ENCODE results near the gene RALGPS1. TPM values are rescaled to one million over a fixed set of nuclear protein-coding genes. Genes with fewer than 3 reads are reported as not detected.
A peak's percentile ranks its signal among the peaks of the same experiment; 100 is the strongest.

Gene RALGPS1
- total RNA-seq, 5 donors from 2014 or later (not counting 1 experiment from before 2014, with no cell fraction given) = 7.3 to 13.9 (median 9.4) TPM

GRCh38 chr9:127117801-127118200 lies 203.2 kb downstream of the RALGPS1 start:
- Histone ChIP-seq H3K4me1 (ENCODE audit: control insufficient read depth in 1 of 2, extremely low read depth in 1 of 2, insufficient read depth in 2 of 2, low read length in 2 of 2) (peaks cover 3 to 24% of the 10 kb centered on the region in 2 experiments), H3K4me3 (ENCODE audit: control insufficient read depth in 1 of 2, extremely low read depth in 1 of 2, low read length in 1 of 2) (no peak overlapping the region), H3K36me3 (ENCODE audit: control insufficient read depth in 2 of 2, extremely low read depth in 1 of 2, insufficient read depth in 1 of 2, low read length in 1 of 2) (no peaks in the 10 kb centered on the region), H3K9me3 (no peaks in the 10 kb centered on the region), H3K27ac (ENCODE audit: low read length) (no peak overlapping the region), H3K27me3 (replicated peaks in 1 of 2; ENCODE audit: control insufficient read depth in 2 of 2, extremely low read depth in 1 of 2, insufficient read depth in 2 of 2, low read length in 1 of 2) (peaks cover 4 to 27% of the 10 kb centered on the region in 2 experiments)
- peaks cover 17 to 24% (median 21%) of the 10 kb centered on the region in 3 donors for H3K4me1 Mint-ChIP-seq
- ChIA-PET POLR2A (no interaction called here), CTCF (no interaction called here)
- H3K27me3 Mint-ChIP-seq = peaks cover 18 to 25% of the 10 kb centered on the region in 2 donors
- ATAC-seq (replicated peaks in 1 of 4) (no peak), DNase-seq (no peak)
- no peak overlapping the region for H3K4me3 Mint-ChIP-seq
- H3K27ac Mint-ChIP-seq = no peak overlapping the region
- H3K36me3 Mint-ChIP-seq = no peaks in the 10 kb centered on the region
- no peaks in the 10 kb centered on the region for H3K9me3 Mint-ChIP-seq
- WGBS (ENCODE audit: insufficient coverage) = no CpG with 5 or more reads among the region's 4 CpGs

- no peaks in the 10 kb centered on the region for H3K9me3 ChIP-seq
- H3K27me3 Mint-ChIP-seq = peaks cover 18 to 33% of the 10 kb centered on the region in 2 donors
- CTCF ChIA-PET = no interaction called here
- H3K27me3 ChIP-seq (replicated peaks in 1 of 2; ENCODE audit: control insufficient read depth in 2 of 2, extremely low read depth in 1 of 2, insufficient read depth in 2 of 2, low read length in 1 of 2) = peaks cover 4 to 35% of the 10 kb centered on the region in 2 experiments
- peaks cover 3 to 26% of the 10 kb centered on the region in 2 experiments for H3K4me1 ChIP-seq (ENCODE audit: control insufficient read depth in 1 of 2, extremely low read depth in 1 of 2, insufficient read depth in 2 of 2, low read length in 2 of 2)
- H3K4me1 Mint-ChIP-seq = peaks cover 17 to 24% (median 24%) of the 10 kb centered on the region in 3 donors
- H3K27ac Mint-ChIP-seq = no peak overlapping the region
- WGBS (ENCODE audit: insufficient coverage) = 80% methylated on average over 4 of the region's 8 CpGs
- POLR2A ChIA-PET = no interaction called here
- ATAC-seq (replicated peaks in 1 of 4) (no peak), DNase-seq (no peak)
- no peak overlapping the region for H3K4me3 Mint-ChIP-seq
- H3K9me3 Mint-ChIP-seq = no peaks in the 10 kb centered on the region
- no peaks in the 10 kb centered on the region for H3K36me3 Mint-ChIP-seq
- H3K4me3 ChIP-seq (ENCODE audit: control insufficient read depth in 1 of 2, extremely low read depth in 1 of 2, low read length in 1 of 2) = no peak overlapping the region
- no peaks in the 10 kb centered on the region for H3K36me3 ChIP-seq (ENCODE audit: control insufficient read depth in 2 of 2, extremely low read depth in 1 of 2, insufficient read depth in 1 of 2, low read length in 1 of 2)
- no peak overlapping the region for H3K27ac ChIP-seq (ENCODE audit: low read length)
Observed at GRCh38 chr9:127118597-127119319, 204.2 kb downstream of the RALGPS1 start.

DNA sequence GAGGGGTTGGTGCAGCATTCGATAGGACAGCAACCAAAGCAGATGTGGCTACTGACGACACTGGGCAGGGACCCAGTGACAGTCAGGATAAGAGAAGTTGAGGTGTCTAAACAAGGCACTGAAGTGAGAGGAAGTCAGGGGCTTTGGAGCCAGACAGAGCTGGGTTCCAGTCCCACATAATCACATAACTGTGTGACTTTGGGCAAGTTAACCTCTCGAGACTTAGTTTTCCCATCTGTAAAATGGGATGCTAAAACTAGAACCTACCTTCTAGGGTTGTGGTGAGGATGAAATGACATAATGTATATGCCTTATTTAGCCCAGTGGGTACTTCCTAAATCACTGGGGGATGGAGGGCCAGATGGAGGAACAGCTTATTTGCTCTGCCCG lies 204.7 kb downstream of the RALGPS1 start:
- CTCF ChIA-PET = interaction anchor here in 1 of 2 donors (0.5 to 0.6 kb wide), 2 partner anchors 155 to 1413 kb away, joined by 3 to 4 read pairs; no protein-coding TSS in a partner anchor
- Mint-ChIP-seq H3K36me3 (no peaks in the 10 kb centered on the region), H3K27me3 (peaks cover 18 to 33% of the 10 kb centered on the region in 2 donors), H3K4me3 (no peak overlapping the region), H3K27ac (no peak overlapping the region), H3K4me1 (peaks cover 17 to 24% (median 24%) of the 10 kb centered on the region in 3 donors), H3K9me3 (no peaks in the 10 kb centered on the region)
- Histone ChIP-seq H3K27me3 (replicated peaks in 1 of 2; ENCODE audit: control insufficient read depth in 2 of 2, extremely low read depth in 1 of 2, insufficient read depth in 2 of 2, low read length in 1 of 2) (peaks cover 4 to 35% of the 10 kb centered on the region in 2 experiments), H3K27ac (ENCODE audit: low read length) (no peak overlapping the region), H3K36me3 (ENCODE audit: control insufficient read depth in 2 of 2, extremely low read depth in 1 of 2, insufficient read depth in 1 of 2, low read length in 1 of 2) (no peaks in the 10 kb centered on the region), H3K4me3 (ENCODE audit: control insufficient read depth in 1 of 2, extremely low read depth in 1 of 2, low read length in 1 of 2) (no peak overlapping the region), H3K4me1 (ENCODE audit: control insufficient read depth in 1 of 2, extremely low read depth in 1 of 2, insufficient read depth in 2 of 2, low read length in 2 of 2) (peaks cover 3 to 26% of the 10 kb centered on the region in 2 experiments), H3K9me3 (no peaks in the 10 kb centered on the region)
- POLR2A ChIA-PET = no interaction called here
- ATAC-seq (replicated peaks in 1 of 4) (no peak), DNase-seq (no peak)
- WGBS (ENCODE audit: insufficient coverage) = 84% methylated on average over 2 of the region's 4 CpGs

DNA sequence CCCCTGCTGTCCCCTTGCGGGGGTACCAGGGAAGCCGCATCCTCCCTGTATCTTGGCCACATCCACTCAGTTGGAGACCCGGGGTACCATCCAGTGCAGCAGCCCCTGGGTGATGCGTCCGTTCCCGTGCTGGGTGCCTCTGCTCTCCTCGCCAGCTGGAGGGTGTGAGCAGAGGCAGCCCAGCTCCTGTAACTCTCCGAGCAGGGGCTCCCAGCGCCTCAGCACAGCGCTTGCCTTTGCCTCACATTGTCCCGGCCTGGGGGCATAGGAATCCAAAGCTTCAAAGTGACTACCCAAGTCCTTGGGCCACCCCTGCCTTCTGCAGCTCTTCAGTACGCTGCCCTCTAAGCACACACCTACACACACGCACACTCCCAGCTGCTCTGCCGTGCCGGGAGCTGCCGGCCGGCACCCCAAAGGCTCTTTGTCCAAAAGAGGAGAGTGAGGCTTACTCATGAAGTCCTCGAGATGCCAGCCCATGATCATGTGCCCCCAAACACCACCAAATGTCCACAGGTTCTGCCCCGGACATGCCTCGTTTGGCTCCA lies 207.1 kb downstream of the RALGPS1 start:
- Mint-ChIP-seq H3K4me1 (peaks cover 9 to 13% (median 9%) of the 10 kb centered on the region in 3 donors), H3K27me3 (peaks cover 18 to 35% of the 10 kb centered on the region in 2 donors), H3K27ac (no peak overlapping the region), H3K36me3 (no peaks in the 10 kb centered on the region), H3K9me3 (no peaks in the 10 kb centered on the region), H3K4me3 (no peak overlapping the region)
- no peaks in the 10 kb centered on the region for H3K9me3 ChIP-seq
- ChIA-PET POLR2A (no interaction called here), CTCF (no interaction called here)
- 63% methylated on average over 20 of the region's 20 CpGs for WGBS (ENCODE audit: insufficient coverage)
- DNase-seq (no peak), ATAC-seq (replicated peaks in 1 of 4) (no peak)
- H3K4me1 ChIP-seq (ENCODE audit: control insufficient read depth in 1 of 2, extremely low read depth in 1 of 2, insufficient read depth in 2 of 2, low read length in 2 of 2) = peaks cover 0 to 15% of the 10 kb centered on the region in 2 experiments
- no peak overlapping the region for H3K4me3 ChIP-seq (ENCODE audit: control insufficient read depth in 1 of 2, extremely low read depth in 1 of 2, low read length in 1 of 2)
- no peak overlapping the region for H3K27ac ChIP-seq (ENCODE audit: low read length)
- H3K36me3 ChIP-seq (ENCODE audit: control insufficient read depth in 2 of 2, extremely low read depth in 1 of 2, insufficient read depth in 1 of 2, low read length in 1 of 2) = no peaks in the 10 kb centered on the region
- peaks cover 4 to 35% of the 10 kb centered on the region in 2 experiments for H3K27me3 ChIP-seq (replicated peaks in 1 of 2; ENCODE audit: control insufficient read depth in 2 of 2, extremely low read depth in 1 of 2, insufficient read depth in 2 of 2, low read length in 1 of 2)

- Histone ChIP-seq H3K36me3 (ENCODE audit: control insufficient read depth in 2 of 2, extremely low read depth in 1 of 2, insufficient read depth in 1 of 2, low read length in 1 of 2) (no peaks in the 10 kb centered on the region), H3K4me3 (ENCODE audit: control insufficient read depth in 1 of 2, extremely low read depth in 1 of 2, low read length in 1 of 2) (peak within 1 kb of the TSS in 1 of 2 donors; percentile 2), H3K27me3 (replicated peaks in 1 of 2; ENCODE audit: control insufficient read depth in 2 of 2, extremely low read depth in 1 of 2, insufficient read depth in 2 of 2, low read length in 1 of 2) (peaks cover 4 to 35% of the 10 kb centered on the region in 2 experiments), H3K27ac (ENCODE audit: low read length) (no peak within 1 kb of the TSS), H3K9me3 (no peaks in the 10 kb centered on the region), H3K4me1 (ENCODE audit: control insufficient read depth in 1 of 2, extremely low read depth in 1 of 2, insufficient read depth in 2 of 2, low read length in 2 of 2) (peaks cover 0 to 11% of the 10 kb centered on the region in 2 experiments)
- DNase-seq (peak in 6 of 35 experiments; percentile 4 to 22 (median 8)), ATAC-seq (replicated peaks in 1 of 4) (peak; percentile 12 to 57 (median 32))
- 29% methylated on average over 42 of the region's 43 CpGs for WGBS (ENCODE audit: insufficient coverage)
- Mint-ChIP-seq H3K4me1 (peaks cover 4 to 7% (median 5%) of the 10 kb centered on the region in 3 donors), H3K27me3 (peaks cover 18 to 39% of the 10 kb centered on the region in 2 donors), H3K27ac (no peak within 1 kb of the TSS), H3K4me3 (peak within 1 kb of the TSS in 1 of 3 donors; percentile 53), H3K36me3 (no peaks in the 10 kb centered on the region), H3K9me3 (no peaks in the 10 kb centered on the region)
- ChIA-PET POLR2A (no interaction called here), CTCF (no interaction called here)
Observed at GRCh38 chr9:127122176-127123063, 207.8 kb downstream of the RALGPS1 start, which contains the start of gene ANGPTL2. Gene ANGPTL2, minus strand, starts transcription at chr9:127122635. Its CDS starts 13,904 bp downstream, at chr9:127108731.
